NCI-H2081 (cell line): ENCODE results near the gene UBAP2L.

Experiments used
- DNase-seq, 2 experiments: peaks; one replicate each; lab custom pipeline; 2025; lab: John Stamatoyannopoulos, UW

Gene UBAP2L, protein sequence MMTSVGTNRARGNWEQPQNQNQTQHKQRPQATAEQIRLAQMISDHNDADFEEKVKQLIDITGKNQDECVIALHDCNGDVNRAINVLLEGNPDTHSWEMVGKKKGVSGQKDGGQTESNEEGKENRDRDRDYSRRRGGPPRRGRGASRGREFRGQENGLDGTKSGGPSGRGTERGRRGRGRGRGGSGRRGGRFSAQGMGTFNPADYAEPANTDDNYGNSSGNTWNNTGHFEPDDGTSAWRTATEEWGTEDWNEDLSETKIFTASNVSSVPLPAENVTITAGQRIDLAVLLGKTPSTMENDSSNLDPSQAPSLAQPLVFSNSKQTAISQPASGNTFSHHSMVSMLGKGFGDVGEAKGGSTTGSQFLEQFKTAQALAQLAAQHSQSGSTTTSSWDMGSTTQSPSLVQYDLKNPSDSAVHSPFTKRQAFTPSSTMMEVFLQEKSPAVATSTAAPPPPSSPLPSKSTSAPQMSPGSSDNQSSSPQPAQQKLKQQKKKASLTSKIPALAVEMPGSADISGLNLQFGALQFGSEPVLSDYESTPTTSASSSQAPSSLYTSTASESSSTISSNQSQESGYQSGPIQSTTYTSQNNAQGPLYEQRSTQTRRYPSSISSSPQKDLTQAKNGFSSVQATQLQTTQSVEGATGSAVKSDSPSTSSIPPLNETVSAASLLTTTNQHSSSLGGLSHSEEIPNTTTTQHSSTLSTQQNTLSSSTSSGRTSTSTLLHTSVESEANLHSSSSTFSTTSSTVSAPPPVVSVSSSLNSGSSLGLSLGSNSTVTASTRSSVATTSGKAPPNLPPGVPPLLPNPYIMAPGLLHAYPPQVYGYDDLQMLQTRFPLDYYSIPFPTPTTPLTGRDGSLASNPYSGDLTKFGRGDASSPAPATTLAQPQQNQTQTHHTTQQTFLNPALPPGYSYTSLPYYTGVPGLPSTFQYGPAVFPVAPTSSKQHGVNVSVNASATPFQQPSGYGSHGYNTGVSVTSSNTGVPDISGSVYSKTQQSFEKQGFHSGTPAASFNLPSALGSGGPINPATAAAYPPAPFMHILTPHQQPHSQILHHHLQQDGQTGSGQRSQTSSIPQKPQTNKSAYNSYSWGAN

GRCh38 chr1:154220071-154220969 lies at the start of gene UBAP2L:
TSS of gene UBAP2L (plus strand) at chr1:154220955. CDS start at chr1:154225124, 4,169 bp downstream.
- DNase-seq = peak; percentile 100

DNA sequence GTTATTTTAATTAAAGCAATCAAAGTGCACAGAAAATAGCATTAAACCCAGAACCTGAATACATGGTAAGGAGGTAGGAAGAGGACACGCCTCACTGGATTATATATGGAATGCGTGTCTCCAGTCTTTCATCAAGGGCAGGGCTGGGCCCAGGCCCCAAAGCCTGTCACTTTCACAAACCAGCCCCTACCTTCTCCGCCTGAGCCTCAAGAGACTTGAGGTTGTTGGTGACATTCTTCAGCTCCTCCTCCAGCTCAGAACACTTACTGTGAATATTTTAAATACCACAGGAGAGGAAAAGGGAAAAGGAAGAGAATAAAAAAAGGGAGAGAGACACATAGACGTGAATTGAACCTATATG lies 49.6 kb upstream of the UBAP2L start:
- DNase-seq = no peak

GRCh38 chr1:154171880-154172279 lies 48.9 kb upstream of the UBAP2L start:
- DNase-seq = no peak

DNA sequence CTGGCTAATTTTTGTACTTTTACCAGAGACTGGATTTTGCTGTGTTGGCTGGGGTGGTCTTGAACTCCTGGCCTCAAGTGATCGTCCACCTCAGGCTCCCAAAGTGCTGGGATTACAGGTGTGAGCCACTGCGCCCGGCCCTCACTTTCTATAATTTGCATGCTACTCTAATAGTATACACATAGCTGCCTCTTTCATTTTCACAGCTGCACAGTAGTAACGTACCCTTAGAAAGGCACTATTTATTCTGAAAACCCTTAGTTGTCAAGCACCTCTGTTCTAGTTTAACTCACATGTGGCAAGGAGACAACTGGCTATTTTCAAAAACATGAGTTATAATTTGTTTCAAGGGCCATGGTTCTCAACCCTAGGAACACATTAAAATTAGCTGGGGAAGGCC lies 46.1 kb upstream of the UBAP2L start:
- DNase-seq = no peak

GRCh38 chr1:154176337-154176736 lies 44.4 kb upstream of the UBAP2L start:
- DNase-seq = no peak

DNA sequence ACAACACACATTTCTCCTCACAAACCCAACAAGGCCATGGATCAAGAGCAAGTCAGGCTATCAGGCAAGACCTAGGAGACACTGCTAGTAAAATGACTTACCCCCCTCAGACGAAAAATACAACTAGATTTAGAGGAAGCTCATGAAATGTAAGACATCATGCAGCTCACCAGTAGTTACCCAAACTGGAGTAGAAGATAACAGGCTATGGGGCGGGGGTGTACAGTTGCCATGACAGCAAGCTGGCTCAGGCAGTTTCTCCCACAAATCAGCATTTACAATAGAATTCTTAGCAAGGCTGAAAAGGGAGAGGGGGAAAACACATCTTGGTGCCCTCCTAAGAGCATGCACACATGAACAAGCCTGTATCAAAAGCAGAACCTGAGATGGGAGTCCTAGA lies 42.7 kb upstream of the UBAP2L start:
- DNase-seq = no peak

- no peak for DNase-seq
Observed at GRCh38 chr1:154178911-154179811, 41.6 kb upstream of the UBAP2L start.

- no peak for DNase-seq
Observed at GRCh38 chr1:154179946-154180687, 40.6 kb upstream of the UBAP2L start.

GRCh38 chr1:154181944-154182343 lies 38.8 kb upstream of the UBAP2L start:
- no peak for DNase-seq

GRCh38 chr1:154182344-154183045 lies 38.3 kb upstream of the UBAP2L start:
- DNase-seq = peak; percentile 51 to 73

DNA sequence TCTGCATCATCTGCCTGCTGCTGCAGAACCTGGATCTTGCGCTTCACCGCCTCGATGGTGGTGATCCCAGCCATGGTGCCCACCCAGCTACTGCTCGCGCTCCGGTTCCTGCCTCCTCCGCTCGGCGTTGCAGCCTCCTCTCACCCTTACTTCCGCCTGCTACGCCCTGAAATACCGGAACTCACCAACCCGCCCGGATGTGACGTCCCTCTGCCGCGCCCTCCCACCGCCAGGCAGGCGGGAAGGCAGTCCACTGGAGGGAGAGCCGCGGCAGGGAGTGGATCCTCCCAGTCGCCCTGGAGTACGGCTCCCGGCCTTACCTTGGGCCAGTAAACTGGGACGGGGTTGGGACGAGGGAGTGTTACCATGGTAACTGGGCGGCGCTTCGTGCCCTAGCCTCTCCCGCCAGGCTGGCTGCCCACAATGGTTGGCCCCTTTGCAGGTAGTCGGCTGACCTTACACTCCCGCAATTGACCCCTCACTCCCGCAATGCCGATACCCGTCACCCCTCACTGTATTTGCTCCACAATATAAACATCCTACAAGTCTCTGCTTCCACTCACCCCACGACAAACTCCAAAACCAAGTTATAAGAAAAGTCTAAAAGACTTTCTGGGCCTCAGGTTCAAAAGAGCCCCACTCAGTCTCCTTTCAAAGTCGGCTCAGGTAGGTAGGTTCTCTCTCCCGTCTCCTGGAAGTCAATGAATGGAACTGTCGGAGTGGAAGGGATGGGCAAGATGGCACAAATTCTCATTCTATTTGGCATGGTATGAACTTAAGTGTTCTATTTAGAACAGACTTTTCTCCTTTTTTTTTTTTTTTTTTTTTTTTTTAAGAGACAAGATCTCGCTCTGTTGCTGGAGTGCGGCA lies 37.5 kb upstream of the UBAP2L start:
- peak; percentile 99 to 100 for DNase-seq

DNA sequence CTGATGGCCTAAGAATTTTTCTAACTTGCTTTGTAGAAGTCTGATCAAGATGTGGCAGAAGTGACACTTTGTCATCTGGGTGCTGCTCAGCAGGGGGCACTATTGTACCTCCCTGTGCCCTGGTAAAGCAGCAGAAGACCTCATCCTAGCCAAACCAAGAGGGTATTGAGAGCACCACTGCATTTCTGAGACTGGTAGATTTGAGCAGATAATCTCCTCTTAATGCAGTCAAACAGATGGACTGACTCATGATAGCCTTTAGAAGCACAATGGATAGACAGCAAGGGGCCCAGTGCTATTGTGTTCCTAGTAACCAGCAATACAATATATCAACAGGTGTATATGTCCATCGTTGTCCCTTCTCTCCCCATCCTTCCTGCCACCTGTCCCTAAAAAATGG lies 34.6 kb upstream of the UBAP2L start:
- DNase-seq = peak; percentile 46 to 60

GRCh38 chr1:154186852-154187501 lies 33.8 kb upstream of the UBAP2L start:
- DNase-seq = no peak

DNA sequence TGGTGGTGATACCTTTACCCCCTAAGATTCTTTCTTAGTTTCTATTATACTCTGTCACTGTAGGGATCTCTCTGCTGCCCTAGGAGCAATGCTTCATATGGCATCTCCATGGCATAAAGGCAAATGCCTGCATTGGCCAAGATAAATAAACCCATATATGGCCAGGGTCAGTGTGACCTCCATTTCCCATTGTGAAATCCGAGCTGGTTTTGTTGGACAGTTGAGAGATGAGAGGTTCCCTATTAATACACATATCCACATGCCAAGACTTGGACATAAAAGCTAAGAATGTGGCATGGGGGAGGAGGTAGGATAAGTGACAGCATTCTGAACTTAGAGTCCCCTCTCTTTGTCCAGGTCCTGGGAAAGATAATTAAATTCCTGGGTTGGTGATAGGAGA lies 30.2 kb upstream of the UBAP2L start:
- DNase-seq = no peak

DNA sequence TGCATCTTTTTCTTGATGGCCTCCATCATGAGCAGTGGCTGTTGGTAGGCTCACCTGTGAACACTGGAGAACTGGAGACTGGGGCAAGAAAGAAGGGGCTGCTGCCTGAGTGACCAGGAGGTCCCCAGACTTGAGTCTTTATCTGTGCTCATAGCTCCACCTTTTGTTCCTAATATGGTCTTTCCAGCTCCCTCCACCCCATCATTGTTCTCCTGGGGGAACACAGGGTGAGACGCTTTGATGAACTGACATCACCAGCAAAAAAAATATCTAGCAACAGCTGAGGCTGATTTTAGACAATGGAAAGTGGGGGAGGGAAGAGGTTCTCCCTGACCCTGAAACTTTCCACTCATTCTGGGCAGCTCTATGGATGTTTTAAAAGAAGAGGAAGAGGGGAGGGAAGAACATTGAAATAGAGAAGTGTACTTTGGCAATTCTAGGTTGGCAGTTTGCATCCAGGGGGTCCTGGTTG lies 28.7 kb upstream of the UBAP2L start, which contains the start of gene TPM3:
Gene TPM3, minus strand, starts transcription at position 111 of the 472 bp plus-strand sequence. Its CDS starts 82 bp downstream, at position 29.
- DNase-seq = no peak

- DNase-seq = no peak
Observed at GRCh38 chr1:154192476-154192875, 28.3 kb upstream of the UBAP2L start.

GRCh38 chr1:154193821-154194220 lies 26.9 kb upstream of the UBAP2L start:
- no peak for DNase-seq
